ENCODE measurements around the gene GP1BB.

GP1BB gene

GRCh38 chr22:19756288-19757128 is 33.2 kb downstream of the GP1BB start:
- no peak for DNase-seq (ENCODE audit: low read depth)

- no peak for DNase-seq (ENCODE audit: low read depth)
Measured at GRCh38 chr22:19757140-19757984, 34.0 kb downstream of the GP1BB start.

GRCh38 chr22:19757985-19758895 is 34.9 kb downstream of the GP1BB start:
- no peak for DNase-seq (ENCODE audit: low read depth)

GRCh38 chr22:19758896-19759426 is 35.6 kb downstream of the GP1BB start:
- DNase-seq (ENCODE audit: low read depth): no peak

GRCh38 chr22:19759427-19760057 is 36.2 kb downstream of the GP1BB start:
- DNase-seq (ENCODE audit: low read depth): no peak

GRCh38 chr22:19760058-19760950 is 37.0 kb downstream of the GP1BB start, which contains the start of gene TBX1:
Gene TBX1, plus strand, starts transcription at chr22:19760778. Its CDS starts 66 bp downstream, at chr22:19760844.
- DNase-seq (ENCODE audit: low read depth): no peak

- no peak for DNase-seq (ENCODE audit: low read depth)
Measured at GRCh38 chr22:19760951-19761724, 37.8 kb downstream of the GP1BB start.

- DNase-seq (ENCODE audit: low read depth): no peak
Measured at GRCh38 chr22:19761725-19762567, 38.6 kb downstream of the GP1BB start.

- no peak for DNase-seq (ENCODE audit: low read depth)
Measured at GRCh38 chr22:19762568-19763457, 39.5 kb downstream of the GP1BB start.

GRCh38 chr22:19763458-19764298 is 40.3 kb downstream of the GP1BB start:
- no peak for DNase-seq (ENCODE audit: low read depth)

GRCh38 chr22:19764299-19764593 is 40.9 kb downstream of the GP1BB start:
- no peak for DNase-seq (ENCODE audit: low read depth)

GRCh38 chr22:19764636-19765476 is 41.5 kb downstream of the GP1BB start:
- DNase-seq (ENCODE audit: low read depth): no peak

- no peak for DNase-seq (ENCODE audit: low read depth)
Measured at GRCh38 chr22:19765477-19766239, 42.3 kb downstream of the GP1BB start.

GRCh38 chr22:19766240-19766510 is 42.8 kb downstream of the GP1BB start:
- DNase-seq (ENCODE audit: low read depth): no peak
